H9 (cell line): Measurements from ENCODE around the gene DIP2C. TPM values are rescaled to one million over a fixed set of nuclear protein-coding genes. Genes with fewer than 3 reads are reported as not detected.

Experiments used
- DNase-seq: peaks from one replicate; pipeline ENCODE4 v3.0.0-alpha.2; 2017
- H2AFZ ChIP-seq: one replicate; pipeline ENCODE4 v1.6.1; 2013; ENCODE audit warnings: mild to moderate bottlenecking, low read length, control low read depth, moderate library complexity
- H2AK5ac ChIP-seq: 2 replicates; pipeline ENCODE4 v1.6.1; 2013; ENCODE audit warnings: low read length, control low read depth, mixed read lengths; ENCODE audit not compliant: insufficient read length
- H2BK120ac ChIP-seq: one replicate; pipeline ENCODE4 v1.6.1; 2013; ENCODE audit warnings: low read depth, mild to moderate bottlenecking, low read length, control low read depth, inconsistent platforms; ENCODE audit not compliant: poor library complexity, severe bottlenecking
- H2BK12ac ChIP-seq: 2 replicates; pipeline ENCODE4 v1.6.1; 2013; ENCODE audit warnings: low read length, control low read depth, mixed read lengths, low read depth; ENCODE audit not compliant: insufficient read length
- H2BK15ac ChIP-seq: 2 replicates; pipeline ENCODE4 v1.6.1; 2013; ENCODE audit warnings: low read depth, low read length, control low read depth
- H2BK20ac ChIP-seq: one replicate; pipeline ENCODE4 v1.6.1; 2013; ENCODE audit warnings: low read depth, mild to moderate bottlenecking, low read length, control low read depth, inconsistent platforms; ENCODE audit not compliant: poor library complexity, severe bottlenecking
- H2BK5ac ChIP-seq: 2 replicates; pipeline ENCODE4 v1.6.1; 2013; ENCODE audit warnings: low read length, control low read depth, mixed read lengths; ENCODE audit not compliant: insufficient read length
- H3K14ac ChIP-seq: 2 replicates; pipeline ENCODE4 v1.6.1; 2013; ENCODE audit warnings: low read length, control low read depth; ENCODE audit not compliant: insufficient read depth
- H3K18ac ChIP-seq: 2 replicates; pipeline ENCODE4 v1.6.1; 2013; ENCODE audit warnings: low read depth, mild to moderate bottlenecking, mixed read lengths, low read length, control low read depth; ENCODE audit not compliant: insufficient read length
- H3K23ac ChIP-seq: 2 replicates; pipeline ENCODE4 v1.6.1; 2013; ENCODE audit warnings: low read length, control low read depth, mixed read lengths, low read depth; ENCODE audit not compliant: insufficient read length
- H3K23me2 ChIP-seq: 2 replicates; pipeline ENCODE4 v1.6.1; 2013; ENCODE audit warnings: low read depth, mild to moderate bottlenecking, mixed read lengths, low read length, control low read depth; ENCODE audit not compliant: insufficient read length, poor library complexity, severe bottlenecking
- H3K27ac ChIP-seq: 2 replicates; pipeline ENCODE4 v1.5.1; 2013; ENCODE audit warnings: low read length, control low read depth, mixed read lengths, low read depth; ENCODE audit not compliant: insufficient read length
- H3K27me3 ChIP-seq: 2 replicates; pipeline ENCODE4 v1.6.1; 2013; ENCODE audit warnings: low read length, control low read depth, inconsistent platforms; ENCODE audit not compliant: insufficient read depth
- H3K4ac ChIP-seq: 2 replicates; pipeline ENCODE4 v1.6.1; 2013; ENCODE audit warnings: low read depth, mild to moderate bottlenecking, control low read depth, inconsistent platforms, low read length, moderate library complexity
- H3K4me1 ChIP-seq: 2 replicates; pipeline ENCODE4 v1.6.1; 2013; ENCODE audit warnings: low read length, control low read depth, inconsistent platforms; ENCODE audit not compliant: insufficient read depth
- H3K4me2 ChIP-seq: 2 replicates; pipeline ENCODE4 v1.6.1; 2013; ENCODE audit warnings: low read length, control low read depth, mixed read lengths; ENCODE audit not compliant: insufficient read length, insufficient read depth
- H3K56ac ChIP-seq: 2 replicates; pipeline ENCODE4 v1.6.1; 2013; ENCODE audit warnings: low read depth, mild to moderate bottlenecking, mixed read lengths, low read length, control low read depth; ENCODE audit not compliant: insufficient read length
- H3K79me1 ChIP-seq: 2 replicates; pipeline ENCODE4 v1.6.1; 2013; ENCODE audit warnings: low read depth, mild to moderate bottlenecking, moderate library complexity, low read length, control low read depth, inconsistent platforms; ENCODE audit not compliant: insufficient read depth, poor library complexity, severe bottlenecking
- H3K79me2 ChIP-seq: 2 replicates; pipeline ENCODE4 v1.6.1; 2013; ENCODE audit warnings: low read length, control low read depth, inconsistent platforms; ENCODE audit not compliant: insufficient read depth
- H3K9ac ChIP-seq: 2 replicates; pipeline ENCODE4 v1.6.1; 2013; ENCODE audit warnings: low read length, control low read depth, mixed read lengths; ENCODE audit not compliant: insufficient read length; ENCODE audit errors: extremely low read depth
- H3K9me3 ChIP-seq: one replicate; pipeline ENCODE4 v1.6.1; 2013; ENCODE audit warnings: low read depth, low read length, inconsistent platforms; ENCODE audit not compliant: control insufficient read depth
- H3T11ph ChIP-seq: one replicate; pipeline ENCODE4 v1.6.1; 2013; ENCODE audit warnings: mild to moderate bottlenecking, low read length, control low read depth, inconsistent platforms
- H4K20me1 ChIP-seq: one replicate; pipeline ENCODE4 v1.6.1; 2013; ENCODE audit not compliant: control insufficient read depth, insufficient read length, insufficient read depth
- H4K5ac ChIP-seq: 2 replicates; pipeline ENCODE4 v1.6.1; 2013; ENCODE audit warnings: low read depth, mild to moderate bottlenecking, mixed read lengths, low read length, control low read depth; ENCODE audit not compliant: insufficient read length
- H4K8ac ChIP-seq: replicated peaks from 2 replicates; pipeline ENCODE4 v1.6.1; 2013; ENCODE audit warnings: low read length, control low read depth, mixed read lengths, low read depth; ENCODE audit not compliant: insufficient read length
- H4K91ac ChIP-seq: 2 replicates; pipeline ENCODE4 v1.6.1; 2013; ENCODE audit warnings: low read depth, mild to moderate bottlenecking, moderate library complexity, mixed read lengths, low read length, control low read depth; ENCODE audit not compliant: insufficient read length
- H3K27ac Mint-ChIP-seq, 3 experiments: 2 replicates in 2 of 3; 3 replicates in 1 of 3; pipeline ENCODE4 v1.8.0; 2020 to 2021; ENCODE audit warnings: mixed read lengths in 3 of 3, mild to moderate bottlenecking in 1 of 3, moderate library complexity in 1 of 3
- H3K27me3 Mint-ChIP-seq: 2 replicates; pipeline ENCODE4 v1.8.0; 2021; ENCODE audit warnings: low read depth, mild to moderate bottlenecking, moderate library complexity, mixed read lengths
- H3K36me3 Mint-ChIP-seq, 3 experiments: 2 replicates in 2 of 3; 3 replicates in 1 of 3; pipeline ENCODE4 v1.8.0; 2020 to 2021; ENCODE audit warnings: low read depth in 3 of 3, mixed read lengths in 3 of 3; ENCODE audit not compliant: insufficient read depth in 1 of 3
- H3K4me1 Mint-ChIP-seq, 2 experiments: 2 replicates each; pipeline ENCODE4 v1.8.0; 2020; ENCODE audit warnings: mixed read lengths in 2 of 2
- H3K4me3 Mint-ChIP-seq, 2 experiments: 2 replicates in 1 of 2; 3 replicates in 1 of 2; pipeline ENCODE4 v1.8.0; 2020 to 2021; ENCODE audit warnings: mild to moderate bottlenecking in 2 of 2, mixed read lengths in 2 of 2, moderate library complexity in 1 of 2
- H3K9me3 Mint-ChIP-seq, 2 experiments: 2 replicates in 1 of 2; 3 replicates in 1 of 2; pipeline ENCODE4 v1.8.0; 2020; ENCODE audit warnings: mild to moderate bottlenecking in 2 of 2, mixed read lengths in 2 of 2, moderate library complexity in 1 of 2
- WGBS: extraction: QIAGEN DNeasy Blood & Tissue Kit; methylation state at CpG from one replicate; pipeline ENCODE4 v1.1.7; 2013; ENCODE audit warnings: missing lambda C conversion rate, low lambda C conversion rate, mixed read lengths; ENCODE audit not compliant: insufficient read length; ENCODE audit errors: extremely low coverage; 5-methylcytosine and 5-hydroxymethylcytosine counted together
- total RNA-seq: library from RNA; stranded (reverse); gene quantifications from 2 replicates; pipeline ENCODE4 v1.2.1, GENCODE V29; 2021
- TF ChIP-seq, protein P1 (sequence below): fragments of 200-600 bp; sonication (generic); conservative IDR thresholded peaks from 3 replicates; pipeline ENCODE4 v1.8.0; 2021; ENCODE audit warnings: antibody characterized with exemption, mild to moderate bottlenecking

DIP2C gene
- total RNA-seq, 1 experiment from 2014 or later, result 7.9 TPM

DNA sequence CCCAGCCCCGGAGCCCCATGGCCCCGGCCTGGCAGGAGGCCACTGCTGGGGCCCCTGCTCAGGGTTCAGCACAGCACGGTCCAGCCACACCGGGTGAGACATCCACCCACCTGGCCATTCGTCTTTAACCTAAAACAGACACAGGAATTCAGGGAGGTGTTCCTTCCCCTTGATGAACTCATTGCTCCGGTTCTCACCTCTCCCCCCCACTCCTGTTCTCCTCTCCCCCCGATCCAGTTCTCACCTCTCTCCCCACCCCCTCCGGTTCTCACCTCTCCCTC is 129.8 kb downstream of the DIP2C start:
- Histone ChIP-seq H3K27me3 (no peaks in the 10 kb centered on the region), H3K9ac (no peak overlapping the region), H3T11ph (no peak overlapping the region), H3K4me1 (peaks cover 11% of the 10 kb centered on the region; the same call in 1 of the 2 replicates), H4K5ac (no peak overlapping the region), H3K56ac (no peak overlapping the region), H3K23me2 (no peaks in the 10 kb centered on the region), H2AK5ac (no peak overlapping the region), H3K23ac (no peak overlapping the region), H3K4me2 (no peak overlapping the region), H3K18ac (no peak overlapping the region), H2BK20ac (no peak overlapping the region), H3K79me2 (peaks cover 1% of the 10 kb centered on the region; the same call in 1 of the 2 replicates), H2AFZ (no peak overlapping the region), H3K14ac (no peak overlapping the region), H2BK5ac (no peak overlapping the region), H2BK120ac (no peak overlapping the region), H3K79me1 (peaks cover 3% of the 10 kb centered on the region), H2BK15ac (no peak overlapping the region), H4K8ac (no peak overlapping the region), H4K20me1 (no peaks in the 10 kb centered on the region), H3K27ac (no peak overlapping the region), H2BK12ac (no peak overlapping the region), H3K9me3 (no peaks in the 10 kb centered on the region), H3K4ac (no peak overlapping the region), H4K91ac (no peak overlapping the region)
- TF ChIP-seq, protein P1, sequence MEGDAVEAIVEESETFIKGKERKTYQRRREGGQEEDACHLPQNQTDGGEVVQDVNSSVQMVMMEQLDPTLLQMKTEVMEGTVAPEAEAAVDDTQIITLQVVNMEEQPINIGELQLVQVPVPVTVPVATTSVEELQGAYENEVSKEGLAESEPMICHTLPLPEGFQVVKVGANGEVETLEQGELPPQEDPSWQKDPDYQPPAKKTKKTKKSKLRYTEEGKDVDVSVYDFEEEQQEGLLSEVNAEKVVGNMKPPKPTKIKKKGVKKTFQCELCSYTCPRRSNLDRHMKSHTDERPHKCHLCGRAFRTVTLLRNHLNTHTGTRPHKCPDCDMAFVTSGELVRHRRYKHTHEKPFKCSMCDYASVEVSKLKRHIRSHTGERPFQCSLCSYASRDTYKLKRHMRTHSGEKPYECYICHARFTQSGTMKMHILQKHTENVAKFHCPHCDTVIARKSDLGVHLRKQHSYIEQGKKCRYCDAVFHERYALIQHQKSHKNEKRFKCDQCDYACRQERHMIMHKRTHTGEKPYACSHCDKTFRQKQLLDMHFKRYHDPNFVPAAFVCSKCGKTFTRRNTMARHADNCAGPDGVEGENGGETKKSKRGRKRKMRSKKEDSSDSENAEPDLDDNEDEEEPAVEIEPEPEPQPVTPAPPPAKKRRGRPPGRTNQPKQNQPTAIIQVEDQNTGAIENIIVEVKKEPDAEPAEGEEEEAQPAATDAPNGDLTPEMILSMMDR, result no peak
- H3K27me3 Mint-ChIP-seq, result peaks cover 4% of the 10 kb centered on the region; the same call in 1 of the 2 replicates
- H3K36me3 Mint-ChIP-seq, result peaks cover 11 to 13% (median 12%) of the 10 kb centered on the region in 3 experiments
- H3K4me3 Mint-ChIP-seq, result no peak overlapping the region
- no peak overlapping the region; a peak in 1 of 7 replicates for H3K27ac Mint-ChIP-seq
- peaks cover 11% of the 10 kb centered on the region in 2 experiments; a peak in 4 of 5 replicates for H3K9me3 Mint-ChIP-seq
- WGBS, result no CpG with 5 or more reads among the region's 8 CpGs
- no peak for DNase-seq
- peaks cover 45 to 47% of the 10 kb centered on the region in 2 experiments for H3K4me1 Mint-ChIP-seq
